Testis (tissue), 3 donors: ENCODE data around the gene PTRHD1. TPM values are rescaled to one million over a fixed set of nuclear protein-coding genes. Genes with fewer than 3 reads are reported as not detected.

Source experiments
- DNase-seq: peaks from one replicate; pipeline ENCODE4 v3.0.0-alpha.2; 2019
- H3K27ac ChIP-seq, 2 donors: fragments of 200-600 bp; sonication (generic); one replicate each; pipeline ENCODE4 v1.5.1; 2019
- H3K27me3 ChIP-seq: fragments of 200-600 bp; sonication (generic); one replicate; pipeline ENCODE4 v1.5.1; 2019
- H3K36me3 ChIP-seq: fragments of 200-600 bp; sonication (generic); one replicate; pipeline ENCODE4 v1.5.1; 2017; ENCODE audit warnings: low read depth; ENCODE audit errors: missing control alignments
- H3K4me1 ChIP-seq: fragments of 200-600 bp; sonication (generic); one replicate; pipeline ENCODE4 v1.5.1; 2019
- H3K4me3 ChIP-seq, 2 donors: fragments of 200-600 bp; sonication (generic); one replicate each; pipeline ENCODE4 v1.5.1; 2017 to 2019
- H3K9me3 ChIP-seq: fragments of 200-600 bp; sonication (generic); one replicate; pipeline ENCODE4 v1.5.1; 2017
- POLR2A ChIP-seq: fragments of 450-650 bp; IDR thresholded peaks from one replicate; pipeline ENCODE4 v1.6.1; 2017; ENCODE audit warnings: antibody characterized with exemption, mild to moderate bottlenecking, moderate library complexity
- WGBS, 2 donors: methylation state at CpG; one replicate each; pipeline ENCODE4 v1.1.5; 2018; 5-methylcytosine and 5-hydroxymethylcytosine counted together
- intact Hi-C: fragments of 100-400 bp; cut with DNase I; formaldehyde crosslinking; loops from one replicate; pipeline ENCODE4 v1.15.1; 2023; ENCODE audit warnings: low total_unique reads
- polyA plus RNA-seq: library from polyadenylated mRNA; stranded (reverse); fragments of 350-450 nt; fragmentation: Illumina TruSeq; extraction: RNeasy Lipid Tissue Mini Kit (QIAGEN cat#74804); gene quantifications from one replicate; pipeline ENCODE4 v1.2.3, GENCODE V29; 2014; ENCODE audit warnings: low read depth, low replicate concordance; ENCODE audit not compliant: insufficient read depth
- total RNA-seq, 2 donors: library from RNA; depleted of rRNA; stranded (reverse); fragments of >200 nt; gene quantifications; one replicate each; pipeline ENCODE4 v1.2.3, GENCODE V29; 2016
- TF ChIP-seq, protein P1 (sequence below), 3 experiments: fragments of 450-650 bp in 2 of 3; fragments of 200-600 bp in 1 of 3; sonication (generic) in 1 of 3; IDR thresholded peaks; one replicate each; pipeline ENCODE4 v1.5.1; 2016 to 2019; ENCODE audit warnings: antibody characterized with exemption in 3 of 3, mild to moderate bottlenecking in 2 of 3, moderate library complexity in 1 of 3

PTRHD1 gene
- total and polyA plus RNA-seq, 3 donors from 2014 or later = 60.4 to 122 (median 61.3) TPM

DNA sequence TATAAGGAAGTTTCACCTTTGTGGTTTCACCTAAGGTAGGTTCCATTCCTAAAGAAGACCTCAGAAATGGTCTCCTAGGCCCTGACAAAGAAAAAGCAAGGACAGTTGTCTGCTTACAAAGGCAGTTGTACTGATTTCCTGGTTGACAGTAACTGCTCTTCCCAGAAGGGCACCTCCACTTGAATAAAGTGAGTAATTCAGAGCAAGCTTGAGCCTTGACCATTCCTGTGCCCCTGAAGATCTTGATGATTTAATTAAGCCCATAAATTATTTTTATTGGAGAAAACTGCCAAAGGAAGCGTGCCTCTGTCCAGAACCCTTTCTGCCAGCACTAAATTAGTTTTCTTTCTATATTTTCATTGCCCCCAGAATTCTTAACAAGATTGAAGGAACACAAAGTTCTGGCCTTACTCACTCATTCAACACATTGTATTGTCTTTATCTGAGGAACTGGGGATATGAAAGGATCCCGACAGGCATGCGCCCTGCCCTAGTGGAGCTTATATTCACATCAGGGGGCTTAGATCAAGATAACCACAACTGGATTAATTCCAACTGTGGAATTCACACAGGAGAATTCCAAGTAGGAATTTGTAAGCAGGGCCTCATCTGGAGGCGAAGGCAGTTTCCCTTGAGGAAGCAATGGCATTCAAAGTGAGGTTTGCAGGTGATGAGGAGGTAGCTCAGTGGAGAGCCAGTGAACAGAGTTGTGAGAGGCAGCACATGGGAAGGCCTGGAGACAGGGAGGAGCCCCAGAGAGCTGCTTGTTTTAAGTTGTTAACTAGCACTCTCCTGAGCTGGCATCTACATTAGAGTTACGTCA lies 21.2 kb downstream of the PTRHD1 start:
- Histone ChIP-seq H3K27me3 (no peaks in the 10 kb centered on the region), H3K36me3 (no peaks in the 10 kb centered on the region), H3K9me3 (no peaks in the 10 kb centered on the region), H3K4me3 (no peak overlapping the region), H3K4me1 (no peaks in the 10 kb centered on the region), H3K27ac (no peak overlapping the region)
- intact Hi-C loops = no loop called here
- 64 to 68% methylated on average over 5 of the region's 5 CpGs for WGBS, 2 donors
- no peak for TF ChIP-seq POLR2A
- TF ChIP-seq, protein P1, sequence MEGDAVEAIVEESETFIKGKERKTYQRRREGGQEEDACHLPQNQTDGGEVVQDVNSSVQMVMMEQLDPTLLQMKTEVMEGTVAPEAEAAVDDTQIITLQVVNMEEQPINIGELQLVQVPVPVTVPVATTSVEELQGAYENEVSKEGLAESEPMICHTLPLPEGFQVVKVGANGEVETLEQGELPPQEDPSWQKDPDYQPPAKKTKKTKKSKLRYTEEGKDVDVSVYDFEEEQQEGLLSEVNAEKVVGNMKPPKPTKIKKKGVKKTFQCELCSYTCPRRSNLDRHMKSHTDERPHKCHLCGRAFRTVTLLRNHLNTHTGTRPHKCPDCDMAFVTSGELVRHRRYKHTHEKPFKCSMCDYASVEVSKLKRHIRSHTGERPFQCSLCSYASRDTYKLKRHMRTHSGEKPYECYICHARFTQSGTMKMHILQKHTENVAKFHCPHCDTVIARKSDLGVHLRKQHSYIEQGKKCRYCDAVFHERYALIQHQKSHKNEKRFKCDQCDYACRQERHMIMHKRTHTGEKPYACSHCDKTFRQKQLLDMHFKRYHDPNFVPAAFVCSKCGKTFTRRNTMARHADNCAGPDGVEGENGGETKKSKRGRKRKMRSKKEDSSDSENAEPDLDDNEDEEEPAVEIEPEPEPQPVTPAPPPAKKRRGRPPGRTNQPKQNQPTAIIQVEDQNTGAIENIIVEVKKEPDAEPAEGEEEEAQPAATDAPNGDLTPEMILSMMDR (IDR thresholded peaks at IDR 0.05) = no peak
- no peak for DNase-seq

- H3K27me3 ChIP-seq = no peaks in the 10 kb centered on the region
- no peak overlapping the region for H3K4me3 ChIP-seq
- intact Hi-C loops = no loop called here
- TF ChIP-seq, protein P1 (IDR thresholded peaks at IDR 0.05) = no peak
- no peak for TF ChIP-seq POLR2A
- H3K4me1 ChIP-seq = no peaks in the 10 kb centered on the region
- no peaks in the 10 kb centered on the region for H3K36me3 ChIP-seq
- H3K9me3 ChIP-seq = no peaks in the 10 kb centered on the region
- DNase-seq = no peak
- no peak overlapping the region for H3K27ac ChIP-seq
- 73 to 74% methylated on average over 5 of the region's 5 CpGs for WGBS, 2 donors
Observed at GRCh38 chr2:24771061-24771460, 22.1 kb downstream of the PTRHD1 start.

- TF ChIP-seq POLR2A = no peak
- TF ChIP-seq, protein P1 (IDR thresholded peaks at IDR 0.05) = no peak
- no peaks in the 10 kb centered on the region for H3K27me3 ChIP-seq
- no peak overlapping the region for H3K27ac ChIP-seq
- intact Hi-C loops = no loop called here
- 52 to 62% methylated on average over 7 of the region's 7 CpGs for WGBS, 2 donors
- H3K4me3 ChIP-seq = no peak overlapping the region
- no peaks in the 10 kb centered on the region for H3K36me3 ChIP-seq
- peak; percentile 57 for DNase-seq
- no peaks in the 10 kb centered on the region for H3K9me3 ChIP-seq
- H3K4me1 ChIP-seq = no peaks in the 10 kb centered on the region
Observed at GRCh38 chr2:24768601-24769000, 24.6 kb downstream of the PTRHD1 start.

DNA sequence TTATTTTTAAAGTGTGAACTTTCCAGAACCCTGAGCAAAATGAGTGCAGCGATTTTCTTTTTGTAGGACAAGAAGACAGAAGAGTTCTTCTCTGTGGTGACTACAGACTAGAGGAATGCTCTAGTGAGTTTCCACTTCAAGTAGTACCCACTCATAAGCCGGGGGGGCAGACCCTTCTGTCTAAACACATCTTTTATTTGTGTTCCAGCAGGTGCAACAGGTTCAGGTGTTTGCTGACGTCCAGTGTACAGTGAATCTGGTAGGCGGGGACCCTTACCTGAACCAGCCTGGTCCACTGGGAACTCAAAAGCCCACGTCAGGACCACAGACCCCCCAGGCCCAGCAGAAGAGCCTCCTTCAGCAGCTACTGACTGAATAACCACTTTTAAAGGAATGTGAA lies 25.2 kb downstream of the PTRHD1 start:
- H3K27ac ChIP-seq = no peak overlapping the region

More for the DNA sequence above, 25.2 kb downstream of the PTRHD1 start:
- DNase-seq = no peak
- intact Hi-C loops = no loop called here
- WGBS, 2 donors = 93 to 96% methylated on average over 5 of the region's 5 CpGs
- Histone ChIP-seq H3K27me3 (no peaks in the 10 kb centered on the region), H3K4me1 (no peaks in the 10 kb centered on the region), H3K4me3 (no peak overlapping the region), H3K36me3 (no peaks in the 10 kb centered on the region), H3K9me3 (no peaks in the 10 kb centered on the region)
- no peak for TF ChIP-seq POLR2A
- TF ChIP-seq, protein P1 (IDR thresholded peaks at IDR 0.05) = no peak
